Smooth muscle cell (in vitro differentiated cells): ENCODE measurements around the gene TMEM269. TPM values are rescaled to one million over a fixed set of nuclear protein-coding genes. Genes with fewer than 3 reads are reported as not detected.

ENCODE experiments used
- DNase-seq: peaks from one replicate; lab custom pipeline; 2025; ENCODE audit not compliant: unreplicated experiment; lab: John Stamatoyannopoulos, UW
- H2AFZ ChIP-seq: fragments of 200-600 bp; sonication (generic); 2 replicates; pipeline ENCODE4 v1.6.0; 2016; ENCODE audit warnings: antibody characterized with exemption, low read depth, mild to moderate bottlenecking
- H3F3A ChIP-seq: fragments of 200-600 bp; sonication (generic); 2 replicates; pipeline ENCODE4 v1.6.0; 2017; ENCODE audit warnings: antibody characterized with exemption, low read depth
- H3K27ac ChIP-seq: fragments of 200-600 bp; sonication (generic); 2 replicates; pipeline ENCODE4 v1.5.1; 2016; ENCODE audit warnings: low read depth, mild to moderate bottlenecking
- H3K27me3 ChIP-seq: fragments of 200-600 bp; sonication (generic); 2 replicates; pipeline ENCODE4 v1.6.1; 2016; ENCODE audit warnings: low read depth, mild to moderate bottlenecking
- H3K36me3 ChIP-seq: fragments of 200-600 bp; sonication (generic); 2 replicates; pipeline ENCODE4 v1.5.1; 2016; ENCODE audit warnings: low read depth
- H3K4me1 ChIP-seq: fragments of 200-600 bp; sonication (generic); 2 replicates; pipeline ENCODE4 v1.5.1; 2016; ENCODE audit warnings: low read depth
- H3K4me2 ChIP-seq: fragments of 200-600 bp; sonication (generic); 2 replicates; pipeline ENCODE4 v1.6.0; 2016; ENCODE audit warnings: mild to moderate bottlenecking
- H3K4me3 ChIP-seq: fragments of 200-600 bp; sonication (generic); 2 replicates; pipeline ENCODE4 v1.5.1; 2016; ENCODE audit warnings: mild to moderate bottlenecking
- H3K79me2 ChIP-seq: fragments of 200-600 bp; sonication (generic); 2 replicates; pipeline ENCODE4 v1.6.0; 2016; ENCODE audit warnings: low read depth, mild to moderate bottlenecking
- H3K9ac ChIP-seq: fragments of 200-600 bp; sonication (generic); 2 replicates; pipeline ENCODE4 v1.6.0; 2016; ENCODE audit warnings: low read depth
- H3K9me3 ChIP-seq: fragments of 200-600 bp; sonication (generic); replicated peaks from 2 replicates; pipeline ENCODE4 v1.5.1; 2016; ENCODE audit warnings: low read depth
- H4K20me1 ChIP-seq: fragments of 200-600 bp; sonication (generic); 2 replicates; pipeline ENCODE4 v1.6.0; 2016; ENCODE audit warnings: low read depth
- CTCF ChIP-seq: fragments of 200-600 bp; sonication (generic); IDR thresholded peaks from 2 replicates; pipeline ENCODE4 v1.5.1; 2017; ENCODE audit warnings: borderline replicate concordance, mild to moderate bottlenecking, antibody characterized with exemption; ENCODE audit not compliant: insufficient read depth, poor library complexity, severe bottlenecking
- WGBS: methylation state at CpG from one replicate; pipeline ENCODE4 v1.1.7; 2016; ENCODE audit warnings: low lambda C conversion rate; 5-methylcytosine and 5-hydroxymethylcytosine counted together
- polyA plus RNA-seq: library from polyadenylated mRNA; unstranded; fragments of >200 nt; fragmentation: Nextera tagmentation; extraction: Ambion mirVana; gene quantifications from 2 replicates; pipeline ENCODE4 v1.2.1, GENCODE V29; 2016
- total RNA-seq: library from RNA; depleted of rRNA; stranded (reverse); fragments of >200 nt; gene quantifications from 2 replicates; pipeline ENCODE4 v1.2.3, GENCODE V29; 2014

The TMEM269 gene
- total and polyA plus RNA-seq, 2 experiments from 2014 or later: 0.15 to 0.36 TPM

GRCh38 chr1:42741706-42742105 is 43.1 kb upstream of the TMEM269 start:
- 99% methylated on average over 4 of the region's 4 CpGs for WGBS
- TF ChIP-seq CTCF: no peak
- Histone ChIP-seq H2AFZ (no peak overlapping the region), H3K79me2 (no peaks in the 10 kb centered on the region), H3K27ac (no peak overlapping the region), H3K27me3 (no peaks in the 10 kb centered on the region), H4K20me1 (peaks cover 13% of the 10 kb centered on the region), H3K36me3 (no peaks in the 10 kb centered on the region), H3K9ac (no peak overlapping the region), H3F3A (peaks cover 28% of the 10 kb centered on the region), H3K4me1 (peaks cover 16% of the 10 kb centered on the region), H3K9me3 (no peaks in the 10 kb centered on the region), H3K4me2 (no peak overlapping the region), H3K4me3 (no peak overlapping the region)
- DNase-seq: no peak

- Histone ChIP-seq H3K9ac (no peak overlapping the region), H3F3A (peaks cover 28% of the 10 kb centered on the region), H2AFZ (no peak overlapping the region), H3K4me2 (no peak overlapping the region), H3K4me1 (peaks cover 16% of the 10 kb centered on the region), H3K36me3 (no peaks in the 10 kb centered on the region), H3K4me3 (no peak overlapping the region), H4K20me1 (peaks cover 18% of the 10 kb centered on the region), H3K79me2 (no peaks in the 10 kb centered on the region), H3K9me3 (no peaks in the 10 kb centered on the region), H3K27ac (peak overlapping the region; percentile 28), H3K27me3 (no peaks in the 10 kb centered on the region)
- no peak for TF ChIP-seq CTCF
- DNase-seq: no peak
- WGBS: 93% methylated on average over 8 of the region's 8 CpGs
These were observed 42.6 kb upstream of the TMEM269 start for GRCh38 chr1:42742141-42742540.

GRCh38 chr1:42742617-42743316 is 42.0 kb upstream of the TMEM269 start:
- H4K20me1 ChIP-seq: peaks cover 23% of the 10 kb centered on the region
- no peak overlapping the region for H3K4me2 ChIP-seq
- no peak overlapping the region for H3K9ac ChIP-seq
- H3F3A ChIP-seq: peaks cover 28% of the 10 kb centered on the region
- no peaks in the 10 kb centered on the region for H3K9me3 ChIP-seq
- 66% methylated on average over 9 of the region's 9 CpGs for WGBS
- no peak for DNase-seq
- no peak for TF ChIP-seq CTCF
- no peak overlapping the region for H2AFZ ChIP-seq
- H3K79me2 ChIP-seq: no peaks in the 10 kb centered on the region
- H3K4me3 ChIP-seq: no peak overlapping the region
- H3K27ac ChIP-seq: peak overlapping the region; percentile 28
- no peaks in the 10 kb centered on the region for H3K36me3 ChIP-seq
- peaks cover 16% of the 10 kb centered on the region for H3K4me1 ChIP-seq
- no peaks in the 10 kb centered on the region for H3K27me3 ChIP-seq
